ENCODE results near the gene TIE1.

GRCh38 chr1:43253876-43254275 lies 46.9 kb upstream of the TIE1 start:
- TF ChIP-seq, protein P1, sequence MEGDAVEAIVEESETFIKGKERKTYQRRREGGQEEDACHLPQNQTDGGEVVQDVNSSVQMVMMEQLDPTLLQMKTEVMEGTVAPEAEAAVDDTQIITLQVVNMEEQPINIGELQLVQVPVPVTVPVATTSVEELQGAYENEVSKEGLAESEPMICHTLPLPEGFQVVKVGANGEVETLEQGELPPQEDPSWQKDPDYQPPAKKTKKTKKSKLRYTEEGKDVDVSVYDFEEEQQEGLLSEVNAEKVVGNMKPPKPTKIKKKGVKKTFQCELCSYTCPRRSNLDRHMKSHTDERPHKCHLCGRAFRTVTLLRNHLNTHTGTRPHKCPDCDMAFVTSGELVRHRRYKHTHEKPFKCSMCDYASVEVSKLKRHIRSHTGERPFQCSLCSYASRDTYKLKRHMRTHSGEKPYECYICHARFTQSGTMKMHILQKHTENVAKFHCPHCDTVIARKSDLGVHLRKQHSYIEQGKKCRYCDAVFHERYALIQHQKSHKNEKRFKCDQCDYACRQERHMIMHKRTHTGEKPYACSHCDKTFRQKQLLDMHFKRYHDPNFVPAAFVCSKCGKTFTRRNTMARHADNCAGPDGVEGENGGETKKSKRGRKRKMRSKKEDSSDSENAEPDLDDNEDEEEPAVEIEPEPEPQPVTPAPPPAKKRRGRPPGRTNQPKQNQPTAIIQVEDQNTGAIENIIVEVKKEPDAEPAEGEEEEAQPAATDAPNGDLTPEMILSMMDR (IDR thresholded peaks at IDR 0.05), result no peak
- TF ChIP-seq EZH2 (IDR thresholded peaks at IDR 0.05) (no peak), EZH2phosphoT487 (IDR thresholded peaks at IDR 0.05) (no peak)

All from neural progenitor cell (in vitro differentiated cells).